Right atrium auricular region (tissue), 2 donors: ENCODE measurements around the gene TAF11L13. TPM values are rescaled to one million over a fixed set of nuclear protein-coding genes. Genes with fewer than 3 reads are reported as not detected.

Experiments
- DNase-seq: peaks from one replicate; pipeline ENCODE4 v3.0.0-alpha.2; 2019; ENCODE audit warnings: low spot score
- H3K27ac ChIP-seq, 2 donors: fragments of 200-600 bp; sonication (generic); 1 replicate in 1 of 2; 2 replicates in 1 of 2; pipeline ENCODE4 v1.5.1; 2016 to 2019
- H3K27me3 ChIP-seq, 2 donors: fragments of 200-600 bp; sonication (generic); one replicate each; pipeline versions ENCODE4 v1.5.1 to v1.6.0; 2017 to 2019
- H3K36me3 ChIP-seq: fragments of 200-600 bp; sonication (generic); one replicate; pipeline ENCODE4 v1.5.1; 2016
- H3K4me1 ChIP-seq, 2 donors: fragments of 200-600 bp; sonication (generic); one replicate each; pipeline versions ENCODE4 v1.5.1 to v1.6.0; 2017 to 2019
- H3K4me3 ChIP-seq, 2 donors: fragments of 200-600 bp; sonication (generic); 1 replicate in 1 of 2; 2 replicates in 1 of 2; pipeline ENCODE4 v1.5.1; 2017 to 2019; ENCODE audit warnings: mild to moderate bottlenecking in 1 of 2, moderate library complexity in 1 of 2
- H3K9me3 ChIP-seq, 2 donors: fragments of 200-600 bp; sonication (generic); one replicate each; pipeline ENCODE4 v1.5.1; 2019
- total RNA-seq, 2 donors: library from RNA; depleted of rRNA; stranded (reverse); fragments of >200 nt; gene quantifications; one replicate each; pipeline ENCODE4 v1.1.0, GENCODE V29; 2016
- TF ChIP-seq, protein P1 (sequence below), 2 donors: fragments of 200-600 bp; sonication (generic); IDR thresholded peaks; one replicate each; pipeline ENCODE4 v1.5.1; 2019; ENCODE audit warnings: antibody characterized with exemption in 2 of 2

The TAF11L13 gene
- total RNA-seq, 2 donors from 2014 or later: not detected

DNA sequence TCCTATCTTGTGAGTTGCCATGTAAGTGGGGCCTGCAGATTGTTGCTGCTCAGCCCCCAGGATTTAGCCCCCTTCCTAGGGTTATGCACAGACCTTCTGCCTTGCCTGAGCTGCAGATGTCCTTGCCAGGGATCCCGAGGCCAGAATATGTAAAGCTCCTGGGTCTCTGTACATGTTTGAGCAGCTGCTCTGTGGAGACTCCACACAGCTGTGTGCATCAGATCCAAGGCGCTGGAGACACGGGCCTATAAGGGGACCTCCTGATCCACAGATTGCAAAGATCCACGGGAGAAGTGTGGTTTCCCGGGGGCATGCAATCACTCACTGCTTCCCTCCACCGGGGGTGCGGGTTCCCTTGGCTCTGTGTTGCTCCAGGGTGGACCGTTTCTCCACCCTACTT, 31.3 kb downstream of the TAF11L13 start:
- TF ChIP-seq, protein P1, sequence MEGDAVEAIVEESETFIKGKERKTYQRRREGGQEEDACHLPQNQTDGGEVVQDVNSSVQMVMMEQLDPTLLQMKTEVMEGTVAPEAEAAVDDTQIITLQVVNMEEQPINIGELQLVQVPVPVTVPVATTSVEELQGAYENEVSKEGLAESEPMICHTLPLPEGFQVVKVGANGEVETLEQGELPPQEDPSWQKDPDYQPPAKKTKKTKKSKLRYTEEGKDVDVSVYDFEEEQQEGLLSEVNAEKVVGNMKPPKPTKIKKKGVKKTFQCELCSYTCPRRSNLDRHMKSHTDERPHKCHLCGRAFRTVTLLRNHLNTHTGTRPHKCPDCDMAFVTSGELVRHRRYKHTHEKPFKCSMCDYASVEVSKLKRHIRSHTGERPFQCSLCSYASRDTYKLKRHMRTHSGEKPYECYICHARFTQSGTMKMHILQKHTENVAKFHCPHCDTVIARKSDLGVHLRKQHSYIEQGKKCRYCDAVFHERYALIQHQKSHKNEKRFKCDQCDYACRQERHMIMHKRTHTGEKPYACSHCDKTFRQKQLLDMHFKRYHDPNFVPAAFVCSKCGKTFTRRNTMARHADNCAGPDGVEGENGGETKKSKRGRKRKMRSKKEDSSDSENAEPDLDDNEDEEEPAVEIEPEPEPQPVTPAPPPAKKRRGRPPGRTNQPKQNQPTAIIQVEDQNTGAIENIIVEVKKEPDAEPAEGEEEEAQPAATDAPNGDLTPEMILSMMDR (IDR thresholded peaks at IDR 0.05): no peak
- H3K27ac ChIP-seq: no peak overlapping the region
- peaks cover 0 to 9% of the 10 kb centered on the region in 2 donors for H3K9me3 ChIP-seq
- H3K4me3 ChIP-seq: no peak overlapping the region
- H3K36me3 ChIP-seq: no peaks in the 10 kb centered on the region
- DNase-seq: no peak
- no peaks in the 10 kb centered on the region for H3K4me1 ChIP-seq
- H3K27me3 ChIP-seq: no peaks in the 10 kb centered on the region

GRCh38 chr5:17665836-17666235, 33.9 kb downstream of the TAF11L13 start:
- peaks cover 0 to 5% of the 10 kb centered on the region in 2 donors for H3K9me3 ChIP-seq
- TF ChIP-seq, protein P1 (IDR thresholded peaks at IDR 0.05): no peak
- H3K4me3 ChIP-seq: no peak overlapping the region
- H3K27me3 ChIP-seq: no peaks in the 10 kb centered on the region
- H3K4me1 ChIP-seq: no peaks in the 10 kb centered on the region
- DNase-seq: no peak
- no peak overlapping the region for H3K27ac ChIP-seq
- no peaks in the 10 kb centered on the region for H3K36me3 ChIP-seq

DNA sequence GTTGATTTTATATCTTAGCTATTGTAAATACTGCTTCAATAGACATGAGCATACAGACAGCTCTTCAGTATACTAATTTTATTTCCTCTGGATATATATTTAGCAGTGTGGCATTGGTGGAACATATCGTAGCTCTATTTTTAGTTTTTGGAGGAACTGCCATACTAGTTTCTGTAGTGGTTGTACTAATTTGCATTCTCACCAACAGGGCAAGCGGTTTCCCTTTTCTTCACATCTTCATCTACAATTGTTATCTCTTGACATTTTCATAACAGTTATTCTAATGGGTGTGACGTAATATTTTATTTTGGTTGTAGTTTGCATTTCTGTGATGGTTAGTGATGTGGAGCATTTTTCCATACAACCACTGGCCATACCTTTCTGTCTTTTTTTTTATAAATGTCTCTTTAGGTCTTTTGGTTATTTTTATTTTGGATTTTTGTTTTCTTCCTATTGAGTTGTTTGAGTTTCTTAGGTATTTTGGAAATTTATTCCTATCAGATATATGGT, 34.9 kb downstream of the TAF11L13 start:
- no peak overlapping the region for H3K27ac ChIP-seq
- no peak overlapping the region for H3K4me3 ChIP-seq
- TF ChIP-seq, protein P1 (IDR thresholded peaks at IDR 0.05): no peak
- H3K27me3 ChIP-seq: no peaks in the 10 kb centered on the region
- H3K9me3 ChIP-seq: no peaks in the 10 kb centered on the region
- H3K4me1 ChIP-seq: no peaks in the 10 kb centered on the region
- no peak for DNase-seq
- H3K36me3 ChIP-seq: no peaks in the 10 kb centered on the region

DNA sequence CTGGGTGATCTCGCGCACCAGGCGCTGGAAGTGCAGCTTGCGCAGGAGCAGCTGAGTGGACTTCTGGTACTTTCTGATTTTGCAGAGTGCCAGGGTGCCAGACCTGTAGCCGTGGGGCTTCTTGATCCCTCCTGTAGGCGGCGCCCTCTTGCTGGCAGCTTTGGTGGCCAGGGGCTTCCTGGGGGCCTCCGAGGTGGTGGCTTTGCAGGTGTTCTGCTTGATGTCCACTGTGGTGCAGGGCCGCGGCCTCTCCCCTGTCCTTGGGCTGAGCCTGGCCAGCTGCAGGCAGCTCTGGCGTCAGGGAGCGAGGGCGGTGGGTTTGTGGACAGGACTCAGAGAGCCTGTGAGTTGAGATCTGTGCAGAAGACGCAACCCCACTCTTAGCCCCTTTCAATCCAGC, 38.5 kb downstream of the TAF11L13 start:
- Histone ChIP-seq H3K4me1 (no peaks in the 10 kb centered on the region), H3K27ac (no peak overlapping the region), H3K36me3 (no peaks in the 10 kb centered on the region), H3K27me3 (no peaks in the 10 kb centered on the region), H3K4me3 (no peak overlapping the region), H3K9me3 (no peaks in the 10 kb centered on the region)
- no peak for DNase-seq
- TF ChIP-seq, protein P1 (IDR thresholded peaks at IDR 0.05): no peak

- H3K36me3 ChIP-seq: no peaks in the 10 kb centered on the region
- H3K4me3 ChIP-seq: no peak overlapping the region
- no peak overlapping the region for H3K27ac ChIP-seq
- H3K9me3 ChIP-seq: no peaks in the 10 kb centered on the region
- TF ChIP-seq, protein P1 (IDR thresholded peaks at IDR 0.05): no peak
- no peaks in the 10 kb centered on the region for H3K4me1 ChIP-seq
- no peak for DNase-seq
- H3K27me3 ChIP-seq: no peaks in the 10 kb centered on the region
Observed at GRCh38 chr5:17678751-17679324, 47.0 kb downstream of the TAF11L13 start.
